ENCODE data around the gene RSPO4.

- TF ChIP-seq CTCF (IDR thresholded peaks at IDR 0.05) (no peak), CHD4 (IDR thresholded peaks at IDR 0.05; ENCODE audit: borderline replicate concordance) (no peak), CEBPB (IDR thresholded peaks at IDR 0.05) (no peak), SREBF2 (IDR thresholded peaks at IDR 0.05) (no peak), EP300 (IDR thresholded peaks at IDR 0.05) (no peak), RFX5 (IDR thresholded peaks at IDR 0.05) (no peak), RAD21 (conservative IDR thresholded peaks at IDR 0.05 in 1 of 2, IDR thresholded peaks at IDR 0.05 in 1 of 2) (no peak), ZSCAN20 (CRISPR knock-in tag; IDR thresholded peaks at IDR 0.05) (no peak), MAZ (IDR thresholded peaks at IDR 0.05; ENCODE audit: borderline replicate concordance, low read depth, low read length) (no peak), ESRRA (IDR thresholded peaks at IDR 0.05; ENCODE audit: borderline replicate concordance, low read length) (no peak), REST (IDR thresholded peaks at IDR 0.05) (no peak)
- TF ChIP-seq, protein P1, sequence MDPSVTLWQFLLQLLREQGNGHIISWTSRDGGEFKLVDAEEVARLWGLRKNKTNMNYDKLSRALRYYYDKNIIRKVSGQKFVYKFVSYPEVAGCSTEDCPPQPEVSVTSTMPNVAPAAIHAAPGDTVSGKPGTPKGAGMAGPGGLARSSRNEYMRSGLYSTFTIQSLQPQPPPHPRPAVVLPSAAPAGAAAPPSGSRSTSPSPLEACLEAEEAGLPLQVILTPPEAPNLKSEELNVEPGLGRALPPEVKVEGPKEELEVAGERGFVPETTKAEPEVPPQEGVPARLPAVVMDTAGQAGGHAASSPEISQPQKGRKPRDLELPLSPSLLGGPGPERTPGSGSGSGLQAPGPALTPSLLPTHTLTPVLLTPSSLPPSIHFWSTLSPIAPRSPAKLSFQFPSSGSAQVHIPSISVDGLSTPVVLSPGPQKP (IDR thresholded peaks at IDR 0.05; ENCODE audit: low read depth, low read length) = no peak
- TF ChIP-seq, protein P2, sequence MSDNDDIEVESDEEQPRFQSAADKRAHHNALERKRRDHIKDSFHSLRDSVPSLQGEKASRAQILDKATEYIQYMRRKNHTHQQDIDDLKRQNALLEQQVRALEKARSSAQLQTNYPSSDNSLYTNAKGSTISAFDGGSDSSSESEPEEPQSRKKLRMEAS (IDR thresholded peaks at IDR 0.05) = no peak
Observed at GRCh38 chr20:944774-945410, 57.2 kb downstream of the RSPO4 start.

Measured in A549 (cell line).